AG04449 (cell line): ENCODE measurements around the gene MYH6.

Experiments used
- CTCF ChIA-PET: fragments of 350-600 bp; formaldehyde crosslinking; extraction: SDS; loops from one replicate; lab custom pipeline; 2021; ENCODE audit warnings: antibody characterized with exemption; lab: Yijun Ruan, JAX
- POLR2A ChIA-PET: fragments of 400-600, 350-600 bp; formaldehyde crosslinking; extraction: SDS; loops from one replicate; lab custom pipeline; 2020; ENCODE audit warnings: antibody characterized with exemption, inconsistent platforms; lab: Yijun Ruan, JAX
- DNase-seq: peaks from one replicate; pipeline ENCODE4 v3.0.0-alpha.2; 2010; ENCODE audit warnings: low read depth, low spot score
- H3K4me3 ChIP-seq: 2 replicates; pipeline ENCODE4 v1.5.1; 2011; ENCODE audit warnings: low read depth, mild to moderate bottlenecking, control low read depth, low read length
- CTCF ChIP-seq: IDR thresholded peaks from one replicate; pipeline ENCODE4 v1.5.1; 2011; ENCODE audit warnings: mild to moderate bottlenecking, moderate library complexity, low read length, control low read depth, inconsistent platforms; ENCODE audit not compliant: insufficient read depth; ENCODE audit errors: missing control alignments

Gene MYH6

DNA sequence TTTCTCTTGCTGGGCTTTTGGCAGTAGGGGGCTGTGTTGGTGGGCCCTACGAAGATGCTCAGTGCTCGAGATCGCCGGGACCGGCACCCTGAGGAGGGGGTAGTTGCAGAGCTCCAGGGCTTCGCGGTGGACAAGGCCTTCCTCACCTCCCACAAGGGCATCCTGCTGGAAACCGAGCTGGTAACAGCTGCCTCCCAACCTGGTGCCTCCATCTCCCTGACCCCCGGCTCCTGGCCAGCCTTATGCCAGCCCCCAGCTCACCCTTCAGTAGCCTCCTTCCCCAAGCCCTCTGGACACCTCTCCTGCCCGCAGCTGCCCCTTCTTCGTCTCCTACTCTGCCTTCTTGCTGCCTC is 30.9 kb downstream of the MYH6 start:
- TF ChIP-seq CTCF, result no peak
- ChIA-PET CTCF (interaction anchor here (0.6 to 10.9 kb wide), 4 partner anchors 12 to 150 kb away, joined by 3 to 303 read pairs (median 99); partner anchors contain the start of genes EFS and PABPN1), POLR2A (no interaction called here)
- no peak for DNase-seq
- H3K4me3 ChIP-seq, result no peak overlapping the region

- CTCF ChIA-PET, result interaction anchor here (0.6 to 10.9 kb wide), 6 partner anchors 11 to 150 kb away, joined by 3 to 303 read pairs (median 26); partner anchors contain the start of genes EFS and PABPN1
- DNase-seq, result no peak
- no peak for TF ChIP-seq CTCF
- POLR2A ChIA-PET, result no interaction called here
- no peak within 1 kb of the TSS for H3K4me3 ChIP-seq
Measured at GRCh38 chr14:23376482-23377197, 31.4 kb downstream of the MYH6 start, which contains the start of gene CMTM5. Gene CMTM5, plus strand, starts transcription at chr14:23377046. Its CDS starts 206 bp downstream, at chr14:23377252.

DNA sequence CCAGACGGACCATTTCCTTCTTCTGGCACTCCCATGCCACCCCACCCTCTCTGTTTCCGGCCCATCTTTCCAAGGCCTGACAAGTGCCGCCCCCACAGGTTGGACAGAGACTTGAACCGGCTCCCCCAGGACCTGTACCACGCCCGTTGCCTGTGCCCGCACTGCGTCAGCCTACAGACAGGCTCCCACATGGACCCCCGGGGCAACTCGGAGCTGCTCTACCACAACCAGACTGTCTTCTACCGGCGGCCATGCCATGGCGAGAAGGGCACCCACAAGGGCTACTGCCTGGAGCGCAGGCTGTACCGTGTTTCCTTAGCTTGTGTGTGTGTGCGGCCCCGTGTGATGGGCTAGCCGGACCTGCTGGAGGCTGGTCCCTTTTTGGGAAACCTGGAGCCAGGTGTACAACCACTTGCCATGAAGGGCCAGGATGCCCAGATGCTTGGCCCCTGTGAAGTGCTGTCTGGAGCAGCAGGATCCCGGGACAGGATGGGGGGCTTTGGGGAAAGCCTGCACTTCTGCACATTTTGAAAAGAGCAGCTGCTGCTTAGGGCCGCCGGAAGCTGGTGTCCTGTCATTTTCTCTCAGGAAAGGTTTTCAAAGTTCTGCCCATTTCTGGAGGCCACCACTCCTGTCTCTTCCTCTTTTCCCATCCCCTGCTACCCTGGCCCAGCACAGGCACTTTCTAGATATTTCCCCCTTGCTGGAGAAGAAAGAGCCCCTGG is 32.4 kb downstream of the MYH6 start:
- TF ChIP-seq CTCF, result no peak
- ChIA-PET POLR2A (no interaction called here), CTCF (interaction anchor here (1.4 to 10.9 kb wide), 4 partner anchors 10 to 111 kb away, joined by 4 to 303 read pairs (median 80); partner anchors contain the start of genes EFS and PABPN1)
- no peak overlapping the region for H3K4me3 ChIP-seq
- no peak for DNase-seq

GRCh38 chr14:23373041-23373440 is 35.0 kb downstream of the MYH6 start:
- POLR2A ChIA-PET, result no interaction called here
- TF ChIP-seq CTCF, result no peak
- DNase-seq, result no peak
- H3K4me3 ChIP-seq, result no peak overlapping the region
- CTCF ChIA-PET, result interaction anchor here (10.9 kb wide), 1 partner anchor 45 kb away, joined by 303 read pairs; the partner anchor contains the start of gene PABPN1

GRCh38 chr14:23372509-23372908 is 35.6 kb downstream of the MYH6 start, which contains the start of gene IL25:
Gene IL25, plus strand, starts transcription at chr14:23372809.
- POLR2A ChIA-PET, result no interaction called here
- TF ChIP-seq CTCF, result no peak
- DNase-seq, result no peak
- no peak within 1 kb of the TSS for H3K4me3 ChIP-seq
- CTCF ChIA-PET, result interaction anchor here (0.8 to 3.3 kb wide), 2 partner anchors 8 to 43 kb away, joined by 3 to 14 read pairs; no protein-coding TSS in a partner anchor

DNA sequence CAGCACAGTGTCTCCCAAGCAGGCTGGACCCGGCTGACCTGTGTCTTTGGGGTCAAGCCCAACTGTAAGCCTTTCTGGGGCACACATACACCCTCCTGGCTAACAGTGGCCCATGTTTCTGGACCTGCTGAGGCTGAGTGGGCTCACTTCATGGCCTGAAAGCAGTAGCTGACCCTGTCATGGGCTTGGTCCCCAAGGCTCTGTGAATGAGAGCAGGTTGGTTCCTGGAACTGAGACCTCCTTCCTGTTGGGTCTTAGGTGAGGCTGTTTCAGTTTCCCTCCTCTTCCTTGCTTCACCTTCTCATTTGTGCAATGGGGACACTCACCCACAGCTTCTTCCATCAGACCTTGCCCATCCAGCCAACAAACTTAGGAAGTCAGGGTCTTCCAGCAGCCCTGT is 36.2 kb downstream of the MYH6 start:
- H3K4me3 ChIP-seq, result no peak overlapping the region
- DNase-seq, result no peak
- TF ChIP-seq CTCF, result no peak
- CTCF ChIA-PET, result interaction anchor here (0.8 to 3.3 kb wide), 2 partner anchors 8 to 42 kb away, joined by 3 to 14 read pairs; no protein-coding TSS in a partner anchor
- POLR2A ChIA-PET, result no interaction called here
